ENCODE data around the gene STON2.

STON2 gene

GRCh38 chr14:81303258-81303935, 96.7 kb downstream of the STON2 start:
- DNase-seq (ENCODE audit: low read depth in 2 of 2) = peak; percentile 20 to 37

- DNase-seq (ENCODE audit: low read depth in 2 of 2) = no peak
These were observed 97.5 kb downstream of the STON2 start for GRCh38 chr14:81302638-81303037.

- DNase-seq (ENCODE audit: low read depth in 2 of 2) = no peak
These were observed 98.3 kb downstream of the STON2 start for GRCh38 chr14:81301813-81302212.

GRCh38 chr14:81301371-81301770, 98.8 kb downstream of the STON2 start:
- no peak for DNase-seq (ENCODE audit: low read depth in 2 of 2)

- DNase-seq (ENCODE audit: low read depth in 2 of 2) = no peak
These were observed 101.2 kb downstream of the STON2 start for GRCh38 chr14:81298911-81299310.

GRCh38 chr14:81298122-81298521, 102.0 kb downstream of the STON2 start:
- DNase-seq (ENCODE audit: low read depth in 2 of 2) = no peak

GRCh38 chr14:81295958-81296923, 103.9 kb downstream of the STON2 start:
- DNase-seq (ENCODE audit: low read depth in 2 of 2) = no peak

- DNase-seq (ENCODE audit: low read depth in 2 of 2) = no peak
These were observed 110.6 kb downstream of the STON2 start for GRCh38 chr14:81289516-81289915.

GRCh38 chr14:81286574-81287370, 113.4 kb downstream of the STON2 start:
- DNase-seq (ENCODE audit: low read depth in 2 of 2) = no peak

GRCh38 chr14:81285245-81285644, 114.9 kb downstream of the STON2 start:
- DNase-seq (ENCODE audit: low read depth in 2 of 2) = no peak

GRCh38 chr14:81281332-81281731, 118.8 kb downstream of the STON2 start:
- DNase-seq (ENCODE audit: low read depth in 2 of 2) = no peak

- no peak for DNase-seq (ENCODE audit: low read depth in 2 of 2)
These were observed 119.9 kb downstream of the STON2 start for GRCh38 chr14:81280136-81280791.

- no peak for DNase-seq (ENCODE audit: low read depth in 2 of 2)
These were observed 123.0 kb downstream of the STON2 start for GRCh38 chr14:81277096-81277495.

- DNase-seq (ENCODE audit: low read depth in 2 of 2) = no peak
These were observed 123.8 kb downstream of the STON2 start for GRCh38 chr14:81276073-81277069.

- DNase-seq (ENCODE audit: low read depth in 2 of 2) = no peak
These were observed 124.6 kb downstream of the STON2 start for GRCh38 chr14:81275305-81276072.

GRCh38 chr14:81273961-81274575, 126.1 kb downstream of the STON2 start:
- DNase-seq (ENCODE audit: low read depth in 2 of 2) = no peak

GRCh38 chr14:81273521-81273920, 126.6 kb downstream of the STON2 start:
- DNase-seq (ENCODE audit: low read depth in 2 of 2) = no peak

- no peak for DNase-seq (ENCODE audit: low read depth in 2 of 2)
These were observed 127.8 kb downstream of the STON2 start for GRCh38 chr14:81272317-81272716.

GRCh38 chr14:81269979-81270375, 130.1 kb downstream of the STON2 start:
- no peak for DNase-seq (ENCODE audit: low read depth in 2 of 2)
